ACHN (cell line): ENCODE data around the gene GLUL.
A peak's percentile ranks its signal among the peaks of the same experiment; 100 is the strongest.

Experiments
- DNase-seq: peaks from one replicate; pipeline ENCODE4 v3.0.0-alpha.2; 2015
- in situ Hi-C: cut with HindIII; loops from 2 replicates; pipeline ENCODE4 v1.10.0; 2017; ENCODE audit warnings: low sequenced_read_pairs, low pct_ligation_motif_present, low pct_unique_long_range_greater_than_20kb

GLUL gene

GRCh38 chr1:182391362-182392049 is at the start of gene GLUL:
Gene GLUL, minus strand, starts transcription at chr1:182391790. Its CDS starts 3,053 bp downstream, at chr1:182388737.
- peak; percentile 86 for DNase-seq
- in situ Hi-C loops: no loop called here

GRCh38 chr1:182438326-182438725 is 46.7 kb upstream of the GLUL start:
- in situ Hi-C loops: no loop called here
- no peak for DNase-seq

GRCh38 chr1:182433580-182433979 is 42.0 kb upstream of the GLUL start:
- in situ Hi-C loops: no loop called here
- DNase-seq: no peak

GRCh38 chr1:182431278-182431677 is 39.7 kb upstream of the GLUL start:
- in situ Hi-C loops: no loop called here

GRCh38 chr1:182430263-182431068 is 38.9 kb upstream of the GLUL start:
- no peak for DNase-seq
- in situ Hi-C loops: no loop called here

More at GRCh38 chr1:182431278-182431677, 39.7 kb upstream of the GLUL start:
- no peak for DNase-seq

GRCh38 chr1:182428043-182428442 is 36.5 kb upstream of the GLUL start:
- in situ Hi-C loops: no loop called here
- no peak for DNase-seq

GRCh38 chr1:182426442-182427430 is 35.1 kb upstream of the GLUL start:
- no peak for DNase-seq
- in situ Hi-C loops: no loop called here

- no peak for DNase-seq
- in situ Hi-C loops: no loop called here
These were observed 24.2 kb upstream of the GLUL start for GRCh38 chr1:182415789-182416188.

- in situ Hi-C loops: no loop called here
- no peak for DNase-seq
These were observed 22.4 kb upstream of the GLUL start for GRCh38 chr1:182413969-182414368.

GRCh38 chr1:182413486-182413885 is 21.9 kb upstream of the GLUL start:
- DNase-seq: no peak
- in situ Hi-C loops: no loop called here

GRCh38 chr1:182410620-182411273 is 19.2 kb upstream of the GLUL start:
- DNase-seq: no peak
- in situ Hi-C loops: no loop called here

GRCh38 chr1:182410138-182410537 is 18.5 kb upstream of the GLUL start:
- in situ Hi-C loops: no loop called here
- no peak for DNase-seq

- DNase-seq: no peak
- in situ Hi-C loops: no loop called here
These were observed 17.0 kb upstream of the GLUL start for GRCh38 chr1:182408435-182409075.

- in situ Hi-C loops: no loop called here
- DNase-seq: no peak
These were observed 16.1 kb upstream of the GLUL start for GRCh38 chr1:182407724-182408123.

- in situ Hi-C loops: no loop called here
- DNase-seq: no peak
These were observed 14.4 kb upstream of the GLUL start for GRCh38 chr1:182406012-182406411.

- in situ Hi-C loops: no loop called here
- DNase-seq: no peak
These were observed 14.0 kb upstream of the GLUL start for GRCh38 chr1:182405578-182405977.

- no peak for DNase-seq
- in situ Hi-C loops: no loop called here
These were observed 13.2 kb upstream of the GLUL start for GRCh38 chr1:182404781-182405180.

GRCh38 chr1:182400567-182400966 is 9.0 kb upstream of the GLUL start, which contains the start of gene TEDDM1:
Gene TEDDM1, minus strand, starts transcription at chr1:182400667. Its CDS starts 182 bp downstream, at chr1:182400485.
- in situ Hi-C loops: no loop called here
- no peak for DNase-seq
